ENCODE results near the gene ADM2. TPM values are rescaled to one million over a fixed set of nuclear protein-coding genes. Genes with fewer than 3 reads are reported as not detected.

ADM2 gene
- total and polyA plus RNA-seq, 2 of the 13 experiments (the other 11 are each of a cell fraction or from before 2014, with no cell fraction given) = 1.2 to 3.0 TPM

GRCh38 chr22:50481440-50482106 lies at the start of gene ADM2 (continued):
- TF ChIP-seq, protein P1, sequence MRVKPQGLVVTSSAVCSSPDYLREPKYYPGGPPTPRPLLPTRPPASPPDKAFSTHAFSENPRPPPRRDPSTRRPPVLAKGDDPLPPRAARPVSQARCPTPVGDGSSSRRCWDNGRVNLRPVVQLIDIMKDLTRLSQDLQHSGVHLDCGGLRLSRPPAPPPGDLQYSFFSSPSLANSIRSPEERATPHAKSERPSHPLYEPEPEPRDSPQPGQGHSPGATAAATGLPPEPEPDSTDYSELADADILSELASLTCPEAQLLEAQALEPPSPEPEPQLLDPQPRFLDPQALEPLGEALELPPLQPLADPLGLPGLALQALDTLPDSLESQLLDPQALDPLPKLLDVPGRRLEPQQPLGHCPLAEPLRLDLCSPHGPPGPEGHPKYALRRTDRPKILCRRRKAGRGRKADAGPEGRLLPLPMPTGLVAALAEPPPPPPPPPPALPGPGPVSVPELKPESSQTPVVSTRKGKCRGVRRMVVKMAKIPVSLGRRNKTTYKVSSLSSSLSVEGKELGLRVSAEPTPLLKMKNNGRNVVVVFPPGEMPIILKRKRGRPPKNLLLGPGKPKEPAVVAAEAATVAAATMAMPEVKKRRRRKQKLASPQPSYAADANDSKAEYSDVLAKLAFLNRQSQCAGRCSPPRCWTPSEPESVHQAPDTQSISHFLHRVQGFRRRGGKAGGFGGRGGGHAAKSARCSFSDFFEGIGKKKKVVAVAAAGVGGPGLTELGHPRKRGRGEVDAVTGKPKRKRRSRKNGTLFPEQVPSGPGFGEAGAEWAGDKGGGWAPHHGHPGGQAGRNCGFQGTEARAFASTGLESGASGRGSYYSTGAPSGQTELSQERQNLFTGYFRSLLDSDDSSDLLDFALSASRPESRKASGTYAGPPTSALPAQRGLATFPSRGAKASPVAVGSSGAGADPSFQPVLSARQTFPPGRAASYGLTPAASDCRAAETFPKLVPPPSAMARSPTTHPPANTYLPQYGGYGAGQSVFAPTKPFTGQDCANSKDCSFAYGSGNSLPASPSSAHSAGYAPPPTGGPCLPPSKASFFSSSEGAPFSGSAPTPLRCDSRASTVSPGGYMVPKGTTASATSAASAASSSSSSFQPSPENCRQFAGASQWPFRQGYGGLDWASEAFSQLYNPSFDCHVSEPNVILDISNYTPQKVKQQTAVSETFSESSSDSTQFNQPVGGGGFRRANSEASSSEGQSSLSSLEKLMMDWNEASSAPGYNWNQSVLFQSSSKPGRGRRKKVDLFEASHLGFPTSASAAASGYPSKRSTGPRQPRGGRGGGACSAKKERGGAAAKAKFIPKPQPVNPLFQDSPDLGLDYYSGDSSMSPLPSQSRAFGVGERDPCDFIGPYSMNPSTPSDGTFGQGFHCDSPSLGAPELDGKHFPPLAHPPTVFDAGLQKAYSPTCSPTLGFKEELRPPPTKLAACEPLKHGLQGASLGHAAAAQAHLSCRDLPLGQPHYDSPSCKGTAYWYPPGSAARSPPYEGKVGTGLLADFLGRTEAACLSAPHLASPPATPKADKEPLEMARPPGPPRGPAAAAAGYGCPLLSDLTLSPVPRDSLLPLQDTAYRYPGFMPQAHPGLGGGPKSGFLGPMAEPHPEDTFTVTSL (CRISPR knock-in tag; IDR thresholded peaks at IDR 0.05; ENCODE audit: borderline replicate concordance) = no peak
- TF ChIP-seq TCF12 (IDR thresholded peaks at IDR 0.05) (no peak), TCF12 (CRISPR knock-in tag; IDR thresholded peaks at IDR 0.05) (no peak), ZNF12 (CRISPR knock-in tag; IDR thresholded peaks at IDR 0.05) (no peak), ZFP36 (IDR thresholded peaks at IDR 0.05; ENCODE audit: borderline replicate concordance, low read depth, low read length, partially characterized antibody) (no peak), NCOA5 (CRISPR knock-in tag; IDR thresholded peaks at IDR 0.05) (no peak), RNF219 (CRISPR knock-in tag; IDR thresholded peaks at IDR 0.05) (no peak), AGO1 (IDR thresholded peaks at IDR 0.05; ENCODE audit: low read depth, low read length, poor library complexity, severe bottlenecking) (no peak), MZF1 (CRISPR knock-in tag; IDR thresholded peaks at IDR 0.05; ENCODE audit: borderline replicate concordance) (0 out of 2 replicates have a peak, but pooled peaks have one; percentile 37), ZHX2 (IDR thresholded peaks at IDR 0.05; ENCODE audit: low read depth) (no peak), ZHX2 (CRISPR knock-in tag; IDR thresholded peaks at IDR 0.05; ENCODE audit: borderline replicate concordance) (no peak), SCMH1 (CRISPR knock-in tag; IDR thresholded peaks at IDR 0.05; ENCODE audit: borderline replicate concordance) (no peak)
- TF ChIP-seq, protein P2, sequence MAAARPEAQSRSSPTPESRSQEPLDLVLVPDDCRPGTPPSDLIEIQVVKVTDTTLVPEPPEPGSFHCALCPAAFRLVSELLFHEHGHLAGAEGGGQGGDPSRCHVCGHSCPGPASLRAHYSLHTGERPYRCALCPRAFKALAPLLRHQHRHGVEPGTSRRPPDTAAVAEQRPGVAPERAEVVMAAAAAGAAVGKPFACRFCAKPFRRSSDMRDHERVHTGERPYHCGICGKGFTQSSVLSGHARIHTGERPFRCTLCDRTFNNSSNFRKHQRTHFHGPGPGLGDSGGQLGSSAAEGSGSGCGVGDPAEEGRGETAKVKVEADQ (CRISPR knock-in tag; IDR thresholded peaks at IDR 0.05; ENCODE audit: borderline replicate concordance) = no peak

Data from HepG2 (cell line).